Measurements from ENCODE around the gene EFNA2. TPM values are rescaled to one million over a fixed set of nuclear protein-coding genes. Genes with fewer than 3 reads are reported as not detected.

Gene EFNA2
- total and polyA plus RNA-seq, 9 donors = 0.11 TPM; not detected in 8

GRCh38 chr19:1262623-1263123 is 23.0 kb upstream of the EFNA2 start:
- no peak for TF ChIP-seq POLR2A (IDR thresholded peaks at IDR 0.05)
- TF ChIP-seq EP300 (IDR thresholded peaks at IDR 0.05) = no peak
- TF ChIP-seq CTCF (IDR thresholded peaks at IDR 0.05) = no peak
- Histone ChIP-seq H3K27ac (peak overlapping the region; percentile 84 to 91), H3K36me3 (no peaks in the 10 kb centered on the region), H3K4me1 (ENCODE audit: insufficient read depth) (peaks cover 43% of the 10 kb centered on the region), H3K27me3 (no peaks in the 10 kb centered on the region), H3K9me3 (no peaks in the 10 kb centered on the region), H3K4me3 (no peak overlapping the region)
- DNase-seq = peak; percentile 42 to 62 (median 61)
- WGBS, 3 donors = 55 to 64% (median 59%) methylated on average over 19 to 21 of the region's 21 CpGs
- intact Hi-C loops (cut with DNase I) = no loop called here

- 78 to 89% (median 86%) methylated on average over 5 of the region's 5 CpGs for WGBS, 3 donors
- Histone ChIP-seq H3K4me3 (no peak overlapping the region), H3K36me3 (no peaks in the 10 kb centered on the region), H3K9me3 (no peaks in the 10 kb centered on the region), H3K27ac (peak overlapping the region in 1 of 2 donors; percentile 91), H3K27me3 (no peaks in the 10 kb centered on the region), H3K4me1 (ENCODE audit: insufficient read depth) (peaks cover 39% of the 10 kb centered on the region)
- DNase-seq = peak in 3 of 5 donors; percentile 17 to 47 (median 45)
- intact Hi-C loops (cut with DNase I) = no loop called here
- TF ChIP-seq CTCF (IDR thresholded peaks at IDR 0.05) (no peak), EP300 (IDR thresholded peaks at IDR 0.05) (no peak), POLR2A (IDR thresholded peaks at IDR 0.05) (no peak)
Observed at GRCh38 chr19:1263188-1263587, 22.5 kb upstream of the EFNA2 start.

GRCh38 chr19:1264801-1265614 is 20.7 kb upstream of the EFNA2 start:
- TF ChIP-seq CTCF (IDR thresholded peaks at IDR 0.05) (no peak), EP300 (IDR thresholded peaks at IDR 0.05) (no peak), POLR2A (IDR thresholded peaks at IDR 0.05) (no peak)
- 66 to 71% (median 70%) methylated on average over 24 to 26 of the region's 26 CpGs for WGBS, 3 donors
- H3K4me3 ChIP-seq = no peak overlapping the region
- H3K36me3 ChIP-seq = no peaks in the 10 kb centered on the region
- DNase-seq = peak; percentile 78 to 89 (median 82)
- H3K4me1 ChIP-seq (ENCODE audit: insufficient read depth) = peaks cover 35% of the 10 kb centered on the region
- no peaks in the 10 kb centered on the region for H3K27me3 ChIP-seq
- H3K9me3 ChIP-seq = no peaks in the 10 kb centered on the region
- intact Hi-C loops (cut with DNase I) = no loop called here
- H3K27ac ChIP-seq = peak overlapping the region; percentile 86 to 93

GRCh38 chr19:1265615-1266128 is 20.0 kb upstream of the EFNA2 start:
- Histone ChIP-seq H3K9me3 (no peaks in the 10 kb centered on the region), H3K27me3 (no peaks in the 10 kb centered on the region), H3K36me3 (no peaks in the 10 kb centered on the region), H3K4me1 (ENCODE audit: insufficient read depth) (peaks cover 30% of the 10 kb centered on the region), H3K4me3 (peak overlapping the region; percentile 49), H3K27ac (peak overlapping the region; percentile 86 to 93)
- intact Hi-C loops (cut with DNase I) = loop anchor here in 3 of 4 donors (1.0 to 2.0 kb wide), 2 partner anchors 21 kb away; no protein-coding TSS in a partner anchor
- WGBS, 3 donors = 6 to 12% (median 11%) methylated on average over 24 to 28 of the region's 28 CpGs
- TF ChIP-seq POLR2A (IDR thresholded peaks at IDR 0.05) (no peak), CTCF (IDR thresholded peaks at IDR 0.05) (no peak), EP300 (IDR thresholded peaks at IDR 0.05) (no peak)
- DNase-seq = peak in 4 of 5 donors; percentile 66 to 75 (median 72)
